GM21423 (cell line): ENCODE results near the gene TPSB2.
"Not testable (repeated sequence)": the region's sequence is repeated elsewhere in the genome, so short reads cannot be mapped to it uniquely, and the experiment has no call there.

Experiments
- ATAC-seq: cut with Tn5 transposase; IDR thresholded peaks from one replicate; pipeline ENCODE4 v1.9.1; 2021; ENCODE audit warnings: mild to moderate bottlenecking, moderate library complexity; ENCODE audit not compliant: unreplicated experiment

TPSB2 gene

DNA sequence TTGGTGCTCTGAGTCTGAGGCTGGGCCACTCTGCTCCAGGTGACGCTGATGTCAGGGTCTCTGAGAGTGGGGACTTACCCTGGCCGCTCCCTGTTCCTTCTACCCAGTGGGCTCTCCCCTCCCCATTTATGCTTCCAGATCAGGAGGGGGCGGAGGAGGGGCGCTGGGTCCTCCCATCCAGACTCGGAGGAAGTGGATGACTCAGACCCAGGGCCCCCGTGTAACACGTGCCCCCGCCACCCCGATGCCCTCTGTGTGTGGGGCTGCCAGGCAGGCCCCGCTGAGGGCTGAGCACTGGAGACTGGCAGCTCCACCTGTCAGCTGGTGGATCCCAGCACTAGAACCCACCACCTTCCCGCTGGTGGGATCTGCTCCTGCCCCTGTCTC is at the start of gene TPSB2:
TPSB2 (minus strand) TSS at position 101 of the 387 bp plus-strand sequence. CDS start 233 bp downstream, outside the sequence.
- ATAC-seq: not testable (repeated sequence)

DNA sequence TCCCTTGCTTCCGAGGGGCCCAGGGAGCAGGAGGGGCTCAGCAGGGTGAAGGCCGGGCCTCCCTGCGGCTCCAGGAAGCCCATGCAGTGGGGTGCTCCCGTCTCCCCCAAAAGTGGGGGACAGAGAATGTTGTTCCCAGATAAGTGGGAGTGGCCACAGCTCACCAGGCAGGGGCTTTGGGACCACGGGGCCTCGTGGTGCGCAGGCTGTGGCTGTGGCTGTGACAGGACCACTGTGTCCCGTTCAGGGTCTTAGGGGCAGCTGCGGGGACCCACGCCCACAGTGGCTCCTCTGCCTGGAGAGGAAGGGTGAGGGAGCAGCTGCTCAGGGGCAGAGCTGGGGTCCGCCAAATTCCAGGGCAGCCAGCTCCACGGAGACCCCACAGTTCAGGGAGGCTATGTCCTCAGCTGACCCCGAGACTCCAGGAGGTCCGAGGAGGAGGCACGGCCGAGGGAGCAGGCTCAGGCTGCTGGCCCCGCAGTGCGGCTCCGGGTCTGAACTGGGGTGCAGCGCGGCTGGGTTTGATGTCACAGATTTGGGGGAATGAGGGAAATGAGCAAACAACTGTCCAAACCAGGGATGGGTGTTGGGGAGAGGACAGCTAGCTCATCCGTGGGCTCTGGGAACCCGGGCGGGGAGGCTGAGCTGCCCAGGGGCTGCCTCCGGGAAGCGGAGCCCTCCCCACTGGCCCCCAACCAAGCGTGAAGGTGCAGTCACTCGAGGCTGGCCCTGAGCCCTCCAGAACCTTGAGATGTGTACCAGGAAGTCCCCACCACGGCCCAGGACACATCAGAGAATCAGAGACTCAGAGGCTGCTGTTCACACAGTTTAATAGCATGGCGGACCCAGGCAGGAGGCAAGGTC is 49.3 kb upstream of the TPSB2 start:
- no peak for ATAC-seq

DNA sequence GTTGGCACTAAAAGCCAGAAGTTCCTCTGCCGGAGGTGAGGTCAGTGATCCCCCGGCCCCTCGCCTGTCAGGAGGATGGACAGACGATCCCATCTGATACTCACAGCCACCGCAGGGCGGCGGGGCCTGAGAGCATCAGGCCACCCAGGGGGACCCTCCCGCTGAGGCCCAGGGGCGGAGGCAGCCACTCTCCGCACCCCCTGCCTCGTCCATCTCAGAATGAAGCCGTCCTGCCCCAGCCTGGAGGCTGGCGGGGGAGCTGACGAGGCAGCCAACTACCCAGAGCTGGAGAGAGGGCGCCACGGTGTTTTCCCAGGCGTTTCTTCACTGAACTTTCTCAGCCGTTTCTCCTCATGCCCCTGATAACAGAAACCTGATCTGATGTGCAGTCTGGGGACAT is 48.5 kb upstream of the TPSB2 start:
- no peak for ATAC-seq

DNA sequence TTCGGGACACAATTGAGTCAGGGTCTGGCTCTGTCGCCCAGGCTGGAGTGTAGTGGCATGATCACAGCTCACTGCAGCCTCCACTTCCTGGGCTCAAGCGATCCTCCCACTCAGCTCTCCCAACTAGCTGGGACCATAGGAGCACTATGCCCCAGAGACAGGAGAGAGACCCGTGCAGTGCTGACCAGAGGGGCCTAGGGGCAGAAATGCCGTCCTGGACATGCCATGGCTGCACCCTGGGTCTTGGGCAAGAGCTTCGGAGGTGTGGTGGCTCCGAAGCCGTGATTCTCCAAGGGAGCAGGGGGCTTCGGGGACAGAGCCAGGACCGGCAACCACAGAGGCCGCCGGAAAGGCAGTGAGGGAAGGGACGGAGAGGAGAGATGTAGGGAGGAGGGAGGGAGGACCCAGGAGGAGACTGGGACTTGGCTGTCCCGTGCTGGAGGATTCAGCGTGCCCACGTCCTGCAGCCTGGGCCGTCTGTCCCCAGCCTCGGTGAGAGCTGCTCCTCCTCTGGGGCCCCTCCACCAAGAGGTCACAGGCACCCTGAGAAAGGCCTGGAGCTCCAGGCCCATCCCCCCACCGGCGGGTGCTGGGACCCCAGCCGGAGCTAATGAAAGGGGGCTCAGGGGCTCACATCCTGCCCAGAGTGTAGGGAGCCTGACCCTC is 47.8 kb upstream of the TPSB2 start:
- ATAC-seq: no peak

DNA sequence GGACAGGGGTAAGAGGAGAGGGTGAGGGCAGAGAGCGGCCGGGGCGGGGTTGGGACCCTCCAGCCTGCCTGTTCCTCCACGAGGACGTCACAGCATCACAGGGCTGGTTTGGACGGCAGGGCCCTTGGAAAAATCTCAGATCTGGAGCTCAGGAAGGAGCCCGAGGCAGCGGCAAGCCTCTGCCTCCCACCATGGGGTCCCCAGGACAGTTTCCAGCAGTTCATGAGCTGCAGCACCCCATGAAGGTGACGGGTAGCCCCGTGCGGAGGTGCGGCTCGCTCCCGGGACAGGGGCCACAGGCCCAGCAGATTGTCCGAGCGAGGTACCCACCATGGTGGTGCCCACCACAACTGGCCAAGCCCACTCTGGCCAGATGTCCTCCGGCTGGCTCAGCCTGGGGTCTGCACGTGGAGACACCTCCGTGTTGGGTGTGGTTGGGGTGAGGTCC is 47.2 kb upstream of the TPSB2 start:
- ATAC-seq: no peak

DNA sequence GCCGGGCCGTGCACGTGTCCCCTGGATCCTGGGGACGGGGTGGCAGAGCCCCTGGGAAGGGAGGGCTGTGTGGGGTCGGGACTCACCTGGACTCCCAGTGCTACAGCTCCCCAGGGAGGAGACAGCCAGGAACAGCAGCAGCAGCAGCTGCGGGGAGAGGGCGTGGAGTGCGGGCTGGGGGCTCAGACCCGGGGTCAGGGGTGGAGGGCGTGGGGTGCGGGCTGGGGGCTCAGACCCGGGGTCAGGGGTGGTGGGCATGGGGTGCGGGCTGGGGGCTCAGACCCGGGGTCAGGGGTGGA is 46.5 kb upstream of the TPSB2 start:
- ATAC-seq: no peak

DNA sequence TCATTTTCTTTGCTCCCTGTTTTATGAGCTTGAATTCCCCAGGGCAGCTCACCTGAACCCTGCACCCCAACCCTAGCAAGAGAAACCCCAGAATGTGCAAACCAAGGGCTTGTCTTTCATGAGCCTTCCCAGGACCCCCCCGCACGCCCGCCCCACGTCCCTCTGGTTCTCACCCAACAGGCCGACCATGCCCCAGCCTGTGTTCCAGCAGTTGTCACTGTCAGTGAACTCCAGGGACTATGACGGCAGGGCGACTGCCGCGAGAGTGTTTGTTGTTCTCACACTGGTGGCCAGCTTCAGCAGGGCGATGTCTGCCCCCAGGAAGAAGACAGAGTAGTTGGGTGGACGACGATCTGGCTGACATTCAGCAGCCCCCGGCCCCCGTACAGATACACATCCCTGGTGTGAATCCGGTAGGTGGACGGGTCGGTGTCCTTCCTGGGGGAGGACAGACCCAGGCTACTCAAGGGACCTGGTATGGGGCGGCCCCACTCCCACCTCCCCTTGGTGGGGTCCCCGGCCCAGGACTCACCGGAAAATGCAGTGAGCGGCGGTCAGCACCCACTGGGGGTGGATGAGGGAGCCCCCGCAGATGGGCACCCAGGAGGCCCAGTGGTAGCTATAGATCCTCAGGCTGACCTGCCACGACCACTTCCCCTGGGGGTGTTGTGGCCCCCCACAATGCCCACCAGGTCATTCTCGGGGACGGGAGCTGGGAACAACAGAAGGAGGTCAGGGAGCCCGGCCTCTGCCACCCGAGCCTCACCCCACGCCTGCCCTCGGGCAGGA is 46.0 kb upstream of the TPSB2 start:
- no peak for ATAC-seq

DNA sequence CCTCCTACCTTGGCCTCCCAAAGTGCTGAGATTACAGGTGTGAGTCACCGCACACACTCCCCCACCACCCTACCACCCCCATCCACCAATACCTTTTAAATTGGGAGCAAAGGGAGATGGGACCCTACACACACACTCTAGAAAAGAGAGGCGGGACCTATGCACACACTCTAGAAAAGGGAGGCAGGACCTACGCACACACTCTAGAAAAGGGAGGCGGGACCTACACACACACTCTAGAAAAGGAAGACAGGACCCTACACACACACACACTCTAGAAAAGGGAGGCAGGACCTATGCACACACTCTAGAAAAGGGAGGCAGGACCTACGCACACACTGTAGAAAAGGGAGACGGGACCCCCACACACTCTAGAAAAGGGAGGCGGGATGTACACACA is 44.8 kb upstream of the TPSB2 start:
- ATAC-seq: no peak

DNA sequence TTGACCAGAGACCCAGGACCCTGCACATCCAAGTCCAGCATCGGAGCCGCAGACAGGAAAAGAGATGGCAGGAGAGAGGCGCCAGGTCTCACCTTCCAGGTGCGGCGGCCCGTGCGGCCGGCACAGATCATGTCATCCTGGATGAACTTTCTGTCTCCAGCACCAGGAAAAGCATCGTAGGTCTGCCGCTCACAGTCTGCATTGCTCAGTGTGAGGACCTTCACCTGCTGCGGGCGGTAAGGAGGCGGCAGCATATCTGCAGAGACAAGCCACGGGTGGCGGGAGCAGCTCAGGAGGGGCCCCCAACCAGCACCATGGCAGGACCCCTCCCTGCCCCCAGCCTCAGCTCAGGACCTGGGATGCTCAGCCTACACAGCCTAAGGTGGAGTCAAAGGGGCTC is 43.8 kb upstream of the TPSB2 start:
- no peak for ATAC-seq

DNA sequence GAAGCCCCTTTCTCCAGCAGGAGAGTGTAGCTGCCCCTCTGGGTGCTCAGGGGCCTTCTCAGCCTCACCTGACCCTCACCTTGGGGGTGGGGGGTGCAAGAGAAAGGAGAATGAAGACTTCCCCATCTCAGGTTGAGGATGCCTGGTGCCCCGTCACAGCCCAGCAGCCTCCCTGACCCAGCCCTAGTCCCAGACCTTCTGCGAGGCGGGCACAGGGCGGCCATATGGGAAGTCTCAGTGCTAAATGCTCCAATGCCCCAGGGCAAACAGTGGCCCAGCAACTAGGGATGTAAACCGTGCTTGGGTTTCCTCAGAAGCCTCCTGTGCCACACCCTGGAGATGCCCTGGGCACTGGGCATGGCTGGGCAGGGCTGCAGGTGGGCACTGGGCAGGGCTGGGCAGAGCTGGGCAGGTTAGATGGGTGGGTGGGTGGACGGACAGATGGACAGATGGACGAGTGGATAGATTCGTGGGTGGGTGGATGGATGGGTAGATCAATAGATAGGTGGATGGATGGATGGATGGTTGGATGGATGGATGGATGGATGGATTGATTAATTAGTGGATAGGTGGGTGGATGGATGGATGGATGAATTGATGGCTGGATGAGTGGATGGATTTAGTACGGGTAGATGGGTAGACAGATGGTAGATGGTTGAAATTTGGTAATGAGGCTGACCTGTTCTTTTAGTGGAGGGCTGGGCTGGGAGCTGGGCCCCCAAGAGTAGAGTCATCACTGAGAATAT is 42.6 kb upstream of the TPSB2 start:
- ATAC-seq: no peak

DNA sequence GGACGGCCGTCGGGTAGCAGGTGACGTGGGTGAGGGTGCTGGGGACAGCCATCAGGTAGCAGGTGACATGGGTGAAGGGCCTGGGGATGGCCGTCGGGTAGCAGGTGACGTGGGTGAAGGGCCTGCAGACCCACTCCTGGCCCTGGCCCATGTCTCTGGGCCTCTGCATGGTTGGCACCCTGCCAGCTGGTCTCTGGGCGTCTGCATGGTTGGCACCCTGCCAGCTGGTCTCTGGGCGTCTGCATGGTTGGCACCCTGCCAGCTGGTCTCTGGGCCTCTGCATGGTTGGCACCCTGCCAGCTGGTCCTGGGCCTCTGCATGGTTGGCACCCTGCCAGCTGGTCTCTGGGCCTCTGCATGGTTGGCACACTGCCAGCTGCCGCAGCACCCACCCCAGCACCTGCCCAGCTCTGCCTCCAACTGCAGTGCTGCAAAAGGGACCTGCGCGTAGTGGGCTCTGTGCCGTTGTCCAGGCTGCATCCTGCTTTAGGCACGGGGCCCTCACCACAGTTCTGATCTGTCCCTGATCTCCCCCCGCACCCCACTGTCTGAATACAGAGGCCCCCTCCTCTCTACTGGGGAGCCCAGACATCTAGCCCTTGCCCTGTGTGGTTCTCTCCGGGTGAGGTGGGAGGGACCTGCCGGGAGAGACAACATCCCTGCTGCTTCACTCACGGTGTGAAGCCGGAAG is 41.9 kb upstream of the TPSB2 start:
- not testable (repeated sequence) for ATAC-seq

DNA sequence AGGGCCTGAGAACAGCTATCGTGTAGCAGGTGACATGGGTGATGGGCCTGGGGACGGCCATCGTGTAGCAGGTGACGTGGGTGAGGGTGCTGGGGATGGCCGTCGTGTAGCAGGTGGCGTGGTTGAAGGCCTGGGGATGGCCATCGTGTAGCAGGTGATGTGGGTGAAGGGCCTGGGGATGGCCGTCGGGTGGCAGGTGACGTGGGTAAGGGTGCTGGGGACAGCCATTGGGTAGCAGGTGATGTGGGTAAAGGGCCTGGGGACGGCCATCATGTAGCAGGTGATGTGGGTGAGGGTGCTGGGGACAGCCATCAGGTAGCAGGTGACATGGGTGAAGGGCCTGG is 41.4 kb upstream of the TPSB2 start:
- ATAC-seq: no peak

DNA sequence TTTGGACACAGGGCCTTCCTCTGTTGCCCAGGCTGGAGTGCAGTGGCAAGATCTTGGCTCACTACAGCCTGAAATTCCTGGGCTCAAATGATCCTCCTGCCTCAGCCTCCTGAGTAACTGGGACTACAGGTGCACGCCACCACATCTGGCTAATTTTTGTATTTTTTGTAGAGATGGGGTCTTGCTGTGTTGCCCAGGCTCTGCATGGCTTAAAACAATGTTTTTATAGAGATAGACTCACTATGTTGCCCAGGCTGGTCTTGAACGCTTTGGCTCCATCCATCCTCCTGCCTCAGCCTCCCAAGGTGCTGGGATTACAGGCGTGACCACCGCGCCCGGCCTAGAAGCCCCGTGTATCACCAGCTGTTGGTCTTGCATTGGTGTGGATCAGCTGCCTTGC is 39.4 kb upstream of the TPSB2 start:
- not testable (repeated sequence) for ATAC-seq

DNA sequence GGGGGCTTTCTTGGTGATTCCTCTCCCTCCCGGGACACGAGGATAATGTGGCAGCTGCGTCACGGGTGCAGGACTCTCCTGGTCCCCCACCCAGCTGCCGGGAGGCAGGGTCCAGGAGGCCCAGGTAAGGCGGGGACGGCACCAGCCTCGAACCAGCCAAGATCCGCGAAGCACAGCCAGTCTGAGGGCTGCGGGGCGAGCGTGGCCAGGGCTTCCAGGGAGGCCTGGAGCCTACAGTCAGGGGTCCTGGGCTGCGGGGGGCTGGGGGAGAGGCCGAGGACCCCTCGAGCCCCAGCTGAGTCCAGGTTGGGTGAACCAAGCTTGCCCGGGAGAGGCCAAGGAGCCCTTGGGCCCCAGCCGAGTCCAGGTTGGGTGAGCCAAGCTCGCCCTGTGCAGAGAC is 35.8 kb upstream of the TPSB2 start:
- ATAC-seq: no peak

DNA sequence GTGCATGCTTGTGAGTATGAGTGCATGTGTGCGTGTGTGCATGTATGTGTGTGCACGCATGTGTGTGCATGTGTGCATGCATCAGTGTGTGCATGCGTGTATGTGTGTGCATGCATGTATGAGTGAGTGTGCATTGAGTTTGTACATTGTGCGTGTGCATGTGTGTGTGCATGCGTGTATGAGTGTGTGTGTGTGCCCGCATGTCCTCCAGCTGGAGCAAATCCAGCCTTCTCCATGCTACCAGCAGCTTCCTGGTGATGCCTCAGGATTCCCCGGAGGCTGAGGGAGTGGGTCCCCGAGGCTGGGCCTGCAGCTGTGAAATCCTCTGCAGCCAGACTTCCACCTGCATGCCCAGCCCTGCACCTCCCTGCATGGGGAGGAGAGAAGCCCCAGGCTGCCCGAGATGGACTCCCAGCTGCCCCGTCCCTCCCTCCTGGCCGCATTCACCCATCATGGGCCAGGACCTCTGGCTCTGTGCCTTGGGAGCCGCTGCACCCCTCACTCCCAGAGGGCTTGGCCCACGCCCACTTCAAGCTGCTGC is 35.2 kb upstream of the TPSB2 start:
- ATAC-seq: no peak

DNA sequence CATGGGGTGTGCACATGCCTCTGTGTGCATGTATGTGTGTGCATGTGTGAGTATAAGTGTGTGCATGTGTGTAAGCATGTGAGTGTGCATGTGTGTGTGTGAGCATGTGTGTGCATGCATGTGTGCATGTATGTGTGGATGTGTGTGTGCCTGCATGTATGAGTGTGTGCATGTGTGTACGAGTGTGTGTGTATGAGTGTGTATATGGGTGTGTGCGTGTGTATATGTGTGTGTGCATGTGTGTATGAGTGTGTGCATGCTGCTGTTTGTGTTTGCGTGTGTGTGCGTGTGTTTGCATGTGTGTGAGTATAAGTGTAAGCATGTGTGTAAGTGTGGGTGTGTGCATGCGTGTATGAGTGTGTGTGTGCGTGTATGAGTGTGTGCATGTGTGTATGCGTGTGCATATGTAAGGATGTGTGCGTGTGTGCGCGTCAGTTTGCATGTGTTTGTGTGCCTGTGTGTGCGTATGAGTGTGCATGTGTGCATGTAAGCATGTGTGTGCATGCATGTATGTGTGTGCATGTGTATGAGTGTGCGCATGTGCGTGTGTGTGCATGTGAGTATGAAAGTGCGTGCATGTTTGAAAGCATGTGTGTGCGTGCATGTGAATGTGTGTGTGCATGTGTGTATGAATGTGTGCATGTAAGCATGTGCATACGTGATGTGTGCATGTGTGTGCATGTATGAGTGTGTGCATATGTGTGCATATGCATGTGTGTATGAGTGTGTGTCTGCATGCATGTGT is 34.5 kb upstream of the TPSB2 start:
- no peak for ATAC-seq

DNA sequence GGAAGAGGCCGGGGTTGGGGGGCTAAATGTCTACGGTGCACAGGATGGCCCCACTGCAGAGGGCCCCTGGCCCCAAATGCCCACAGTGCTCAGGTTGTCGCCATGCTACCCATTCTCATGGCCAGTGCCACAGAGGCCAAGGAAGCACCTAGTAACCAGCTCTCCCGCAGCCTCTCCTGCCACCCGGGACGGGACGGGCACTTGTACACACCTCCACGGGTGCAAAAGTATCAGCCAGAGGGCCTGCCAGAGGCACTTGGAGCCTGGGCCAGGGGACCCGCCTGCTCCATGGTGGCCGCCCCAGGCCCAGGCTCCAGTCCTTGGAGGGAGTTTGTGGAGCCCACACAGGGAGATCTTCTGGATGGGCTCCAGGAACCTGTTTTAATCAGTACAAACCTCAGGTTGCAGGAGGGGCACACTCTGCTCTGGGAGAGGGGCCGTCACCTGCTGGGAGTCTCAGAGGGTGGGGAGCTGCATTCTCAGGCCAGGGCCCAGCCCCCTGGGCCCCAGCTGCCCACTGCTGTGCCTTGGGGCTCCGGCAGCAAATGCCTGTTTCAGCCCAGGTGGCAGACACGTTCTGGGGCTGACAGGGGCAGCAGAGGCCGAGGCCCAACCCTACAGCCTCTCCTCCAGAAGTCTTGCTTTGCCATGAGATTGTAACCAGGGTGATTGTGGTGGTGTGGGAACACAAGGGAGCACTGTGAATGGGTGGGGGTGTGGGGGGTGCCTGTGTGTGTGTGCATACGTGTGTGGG is 33.8 kb upstream of the TPSB2 start:
- no peak for ATAC-seq

DNA sequence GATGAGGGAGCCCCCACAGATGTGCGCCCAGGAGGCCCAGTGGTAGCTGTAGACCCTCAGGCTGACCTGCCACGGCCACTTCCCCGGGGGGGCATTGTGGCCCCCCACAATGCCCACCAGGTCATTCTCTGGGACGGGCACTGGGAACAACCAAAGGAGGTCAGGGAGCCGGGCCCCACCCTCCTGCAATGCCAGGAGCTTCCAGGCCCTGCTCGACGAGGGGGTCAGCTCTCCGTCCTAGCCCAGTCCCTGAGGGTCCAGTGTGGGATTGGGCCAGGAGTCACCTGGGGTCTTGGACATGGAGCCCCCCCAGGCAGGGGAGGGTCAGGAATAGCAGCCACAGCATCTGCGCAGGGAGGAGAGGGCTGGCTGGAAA is 32.9 kb upstream of the TPSB2 start:
- ATAC-seq: no peak
